Stimulated activated CD8-positive, alpha-beta memory T cell treated with anti-CD3 and anti-CD28 coated beads, Interleukin-12 subunit alpha, Interleukin-12 subunit beta, amount 100 ng/mL, for 24 hours (primary cell): Measurements from ENCODE around the gene IL21.
"Not testable (repeated sequence)": the region's sequence is repeated elsewhere in the genome, so short reads cannot be mapped to it uniquely, and the experiment has no call there.

Experiments
- DNase-seq: peaks from one replicate; pipeline ENCODE4 v3.0.0-alpha.2; 2020; ENCODE audit errors: extremely low read depth

Gene IL21

GRCh38 chr4:122621016-122621507 is at the start of gene IL21:
TSS of gene IL21 (minus strand) at chr4:122621066. CDS start at chr4:122621011, 55 bp downstream.
- DNase-seq = no peak

- no peak for DNase-seq
Observed at GRCh38 chr4:122669911-122670738, 49.3 kb upstream of the IL21 start.

DNA sequence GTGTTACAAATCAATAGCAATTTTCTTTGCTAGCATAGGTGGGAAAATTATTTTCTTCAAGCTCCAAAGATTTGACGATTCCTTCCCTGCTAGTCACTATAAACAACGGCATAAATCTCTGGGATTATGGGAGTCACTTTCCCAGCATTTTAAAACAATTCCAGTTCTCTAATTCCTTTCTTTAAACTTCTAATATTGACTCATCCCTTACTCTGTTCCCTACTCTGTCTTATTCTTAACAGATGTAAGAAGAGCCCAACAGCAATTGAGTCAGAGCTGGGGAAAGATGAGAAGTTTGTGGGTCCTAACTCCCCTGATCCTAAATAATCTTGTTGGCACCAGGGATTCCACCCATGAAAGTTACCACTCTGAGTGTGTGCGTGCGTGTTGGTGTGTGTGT is 47.4 kb upstream of the IL21 start:
- no peak for DNase-seq

DNA sequence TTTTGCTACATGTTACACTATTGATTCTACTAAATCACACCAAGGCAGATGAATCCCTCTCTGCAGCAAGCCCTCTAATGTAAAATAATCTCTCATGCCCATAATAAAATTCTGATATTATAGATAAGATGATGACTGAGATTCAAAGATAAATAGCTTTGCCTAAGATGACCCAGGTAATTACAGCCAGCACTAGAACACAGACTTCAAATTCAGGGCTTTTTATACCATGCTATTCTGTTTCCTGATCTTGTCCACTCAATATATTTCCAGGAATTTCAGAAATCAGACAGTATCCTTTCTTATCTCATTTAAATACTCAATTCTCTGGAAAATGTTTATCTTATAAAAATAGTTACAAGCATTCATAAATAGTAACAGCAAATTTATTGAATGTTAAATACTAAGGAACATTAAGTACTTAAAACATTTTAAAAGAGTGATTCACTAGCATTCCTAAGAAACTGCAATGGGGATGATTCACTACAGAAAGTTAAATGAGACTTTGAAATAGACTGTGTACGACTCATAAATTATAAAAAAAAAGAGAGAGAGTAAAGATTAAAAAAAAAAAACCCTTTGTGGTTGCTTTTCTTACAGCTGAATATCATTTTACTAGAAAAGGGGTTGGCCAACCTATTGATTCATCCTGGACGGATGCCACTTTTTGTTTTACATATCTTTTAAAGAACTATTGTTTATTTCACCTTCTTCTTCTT is 45.8 kb upstream of the IL21 start:
- DNase-seq = no peak

- no peak for DNase-seq
Observed at GRCh38 chr4:122665161-122665929, 44.5 kb upstream of the IL21 start.

DNA sequence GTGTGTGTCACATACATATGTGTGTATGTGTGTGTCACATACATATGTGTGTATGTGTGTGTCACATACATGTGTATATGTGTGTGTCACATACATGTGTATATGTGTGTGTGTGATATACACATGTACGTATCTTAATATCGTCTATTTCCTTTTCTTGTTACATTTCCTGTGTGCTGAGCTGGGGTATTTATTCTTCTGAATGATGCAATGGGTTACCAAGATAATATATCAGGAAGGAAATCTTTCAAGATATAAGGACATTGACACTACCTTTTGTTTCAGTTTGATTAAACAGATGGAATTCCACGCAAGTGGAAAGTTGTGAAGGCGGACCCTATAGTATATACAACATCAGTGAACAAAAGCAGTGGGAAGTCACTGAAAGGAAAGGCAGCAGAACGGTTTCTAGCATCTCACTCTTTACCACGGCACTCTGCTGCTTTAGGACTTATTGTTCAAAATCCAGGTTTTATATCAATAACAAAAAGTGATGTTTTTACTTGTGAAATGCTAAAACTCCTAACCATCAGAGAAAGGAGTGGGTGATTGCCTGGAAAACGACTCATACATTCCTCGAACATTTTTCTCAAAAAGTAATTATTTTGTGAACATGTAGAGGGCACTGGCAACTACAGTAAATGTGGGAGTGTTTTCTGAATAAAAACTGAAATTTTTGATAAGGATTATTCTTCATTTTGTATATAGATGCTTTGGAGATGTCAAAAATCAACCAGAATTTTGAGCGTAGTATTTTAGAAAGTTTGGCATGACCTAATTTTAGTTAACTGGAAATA is 43.1 kb upstream of the IL21 start:
- DNase-seq = no peak

GRCh38 chr4:122663291-122663690 is 42.4 kb upstream of the IL21 start:
- no peak for DNase-seq

DNA sequence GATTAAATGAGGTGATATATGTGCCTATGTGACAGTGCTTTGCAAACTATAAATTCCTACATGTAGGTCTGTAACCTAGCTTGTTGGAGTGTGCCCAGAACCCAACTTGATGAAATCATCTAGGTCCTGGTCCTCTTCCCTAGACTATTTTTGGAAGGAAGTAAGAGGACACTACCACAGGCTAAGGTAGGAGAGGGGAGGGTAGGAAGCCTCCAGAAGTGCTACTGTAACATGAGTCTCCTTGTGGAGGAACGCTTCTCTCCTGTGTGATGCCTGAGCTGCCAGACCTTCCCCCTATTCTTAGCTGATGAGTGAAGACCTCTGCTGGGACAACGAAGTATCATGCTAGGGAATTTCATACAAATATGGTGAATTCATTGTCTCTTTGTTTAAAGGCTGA is 41.8 kb upstream of the IL21 start:
- DNase-seq = no peak

DNA sequence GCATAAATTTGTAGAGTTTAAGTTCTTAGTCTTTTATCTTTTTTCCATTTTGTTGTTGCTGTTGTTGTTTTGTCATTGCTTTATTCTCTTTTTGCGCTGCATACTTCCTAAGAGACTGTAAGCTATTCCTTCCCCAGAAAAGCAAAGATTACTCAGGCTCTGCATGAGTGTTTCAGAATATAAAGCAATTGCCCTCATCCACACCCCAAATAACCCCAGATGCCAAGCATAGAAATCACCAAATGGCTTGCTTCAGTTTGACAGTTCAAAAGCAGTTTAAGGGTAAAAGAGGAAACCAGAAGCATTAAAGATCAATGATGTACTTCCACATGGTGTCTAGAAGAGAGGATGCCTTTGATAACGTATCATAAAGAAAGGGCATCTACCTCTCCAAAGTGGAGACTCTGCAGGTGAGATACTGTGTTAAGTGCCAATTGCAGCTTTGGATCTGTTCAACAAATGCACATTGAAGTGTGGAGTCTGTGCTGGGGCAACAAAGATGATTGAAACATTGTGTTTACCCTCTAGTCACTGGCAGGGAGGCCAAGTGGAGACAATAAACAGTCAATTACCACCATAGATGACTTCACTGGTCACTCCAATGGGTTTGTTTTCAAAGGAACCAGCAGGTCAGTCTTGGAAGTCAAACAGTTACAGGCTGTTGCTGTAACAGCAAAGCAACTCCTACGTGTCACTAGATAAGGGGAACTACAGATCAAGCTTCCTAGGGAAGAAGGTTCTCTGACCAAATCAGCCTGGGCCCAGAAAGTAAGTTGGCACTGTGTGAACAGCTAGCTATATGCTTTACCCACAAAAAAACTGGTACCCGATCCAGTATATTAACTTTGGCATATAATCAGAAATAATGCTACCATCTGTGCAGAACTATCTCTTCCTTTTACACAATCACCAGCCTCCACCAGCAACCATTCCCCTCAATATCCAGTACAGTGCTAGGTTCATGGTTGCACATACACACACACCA is 40.6 kb upstream of the IL21 start:
- no peak for DNase-seq

GRCh38 chr4:122658818-122659295 is 38.0 kb upstream of the IL21 start:
- DNase-seq = no peak

GRCh38 chr4:122658377-122658776 is 37.5 kb upstream of the IL21 start:
- DNase-seq = no peak

- DNase-seq = no peak
Observed at GRCh38 chr4:122657553-122657952, 36.7 kb upstream of the IL21 start.

DNA sequence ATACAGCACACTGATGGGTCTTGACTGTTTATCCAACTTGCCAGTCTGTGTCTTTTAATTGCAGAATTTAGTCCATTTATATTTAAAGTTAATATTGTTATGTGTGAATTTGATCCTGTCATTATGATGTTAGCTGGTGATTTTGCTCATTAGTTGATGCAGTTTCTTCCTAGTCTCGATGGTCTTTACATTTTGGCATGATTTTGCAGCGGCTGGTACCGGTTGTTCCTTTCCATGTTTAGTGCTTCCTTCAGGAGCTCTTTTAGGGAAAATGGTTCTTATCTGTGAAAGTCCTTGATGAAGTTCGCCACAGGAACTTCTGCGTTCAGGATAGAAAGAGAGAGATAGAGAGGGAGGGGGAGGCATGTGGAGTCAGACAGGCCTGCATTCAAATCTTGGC is 35.7 kb upstream of the IL21 start:
- DNase-seq = not testable (repeated sequence)

- DNase-seq = no peak
Observed at GRCh38 chr4:122652379-122652778, 31.5 kb upstream of the IL21 start.

DNA sequence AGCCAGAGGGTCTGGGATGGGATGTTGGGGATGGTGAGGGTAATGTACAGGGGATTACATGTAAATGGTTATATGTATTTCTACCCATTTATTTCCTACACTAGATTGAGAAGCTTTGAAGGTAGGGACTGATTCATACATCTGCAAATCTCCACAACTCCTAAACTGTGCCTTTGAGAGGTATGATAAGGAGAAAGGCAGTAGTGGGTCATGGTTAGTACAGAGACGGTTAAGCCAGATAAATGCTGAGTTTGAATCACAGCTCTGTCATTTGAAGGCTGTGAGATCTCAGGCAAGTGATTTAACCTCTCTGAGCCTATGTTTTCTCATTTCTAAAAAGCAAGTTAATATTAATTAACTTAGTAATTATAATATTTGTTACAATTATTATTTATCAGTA is 29.3 kb upstream of the IL21 start:
- no peak for DNase-seq

GRCh38 chr4:122647656-122648055 is 26.8 kb upstream of the IL21 start:
- DNase-seq = no peak

DNA sequence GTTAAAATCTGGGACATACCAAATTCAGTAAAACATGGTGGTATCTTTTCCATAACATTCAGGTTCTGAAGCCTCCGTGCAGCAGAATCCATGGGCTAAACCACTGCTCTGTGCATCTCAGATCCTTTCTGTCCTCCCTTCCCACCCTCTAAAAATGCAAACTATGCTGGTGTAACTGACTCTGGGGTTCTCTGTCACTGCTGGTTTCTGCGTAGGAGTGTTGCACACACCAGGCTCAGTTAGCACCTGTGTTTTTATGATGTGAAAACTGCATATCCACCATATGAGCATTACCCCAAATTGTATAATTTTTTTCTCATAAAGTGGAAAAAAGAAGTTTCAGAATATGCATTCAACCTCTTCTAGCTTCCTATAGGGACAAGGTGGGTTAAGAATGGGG is 22.4 kb upstream of the IL21 start:
- no peak for DNase-seq

DNA sequence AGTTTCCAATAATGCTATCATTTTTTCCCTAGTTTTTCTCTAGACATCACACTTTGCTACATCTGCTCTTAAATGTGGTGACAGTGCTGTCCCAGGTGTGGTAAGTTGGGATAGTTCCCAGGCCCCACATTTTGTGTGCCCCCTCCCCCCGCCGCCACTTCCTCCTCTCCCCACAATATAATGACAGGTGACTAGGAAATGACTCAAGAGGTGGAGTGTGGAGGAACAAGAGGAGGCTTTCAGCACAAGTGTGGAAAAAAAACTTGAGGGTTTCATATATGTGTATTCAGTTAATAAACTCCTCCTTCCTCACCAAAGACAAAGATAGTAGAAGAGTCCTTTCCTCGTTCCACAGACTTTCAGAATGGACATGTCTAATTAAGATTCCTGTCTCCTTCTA is 18.3 kb upstream of the IL21 start:
- no peak for DNase-seq

DNA sequence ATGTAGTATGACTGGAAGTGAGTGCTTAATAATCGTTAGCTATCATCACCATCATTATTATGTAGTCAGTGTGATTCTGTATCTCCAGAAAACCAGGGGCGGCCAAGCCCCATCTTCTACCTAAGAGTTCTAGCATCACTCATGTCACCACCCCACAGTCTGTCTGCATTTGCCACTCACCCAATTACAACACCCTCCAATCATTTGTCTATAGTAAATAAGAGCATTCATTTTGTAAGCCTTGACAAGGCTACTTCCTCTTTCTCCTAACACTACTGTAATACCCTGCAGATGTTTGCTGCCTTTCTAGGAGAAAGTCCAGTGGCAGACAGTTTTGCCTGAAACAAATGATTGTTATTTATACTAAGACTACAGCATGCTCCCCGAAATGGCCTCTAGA is 15.8 kb upstream of the IL21 start:
- DNase-seq = no peak

DNA sequence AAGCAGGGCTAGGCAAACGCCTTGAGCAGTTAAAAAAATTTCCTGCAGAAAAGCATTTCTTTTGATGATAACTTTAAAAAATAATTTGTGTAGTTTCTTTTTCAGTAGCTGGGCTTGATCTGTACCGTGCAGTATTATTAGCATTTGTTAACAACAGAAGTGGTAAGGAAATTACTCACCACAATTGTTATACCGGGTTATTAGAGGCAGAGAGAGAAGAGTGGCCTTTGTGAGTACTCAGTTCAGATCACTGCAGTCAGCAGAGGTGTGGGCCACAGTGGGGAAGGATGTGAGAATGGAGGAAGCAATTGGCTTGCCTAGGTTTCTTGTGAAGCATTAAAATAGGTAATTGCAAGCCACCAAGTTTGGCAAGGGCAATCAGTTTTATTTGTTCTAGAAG is 14.3 kb upstream of the IL21 start:
- no peak for DNase-seq
